ENCODE results near the gene MAN2A1. TPM values are rescaled to one million over a fixed set of nuclear protein-coding genes. Genes with fewer than 3 reads are reported as not detected.

Gene MAN2A1
- total and polyA plus RNA-seq, 2 experiments from 2014 or later: 32.5 to 129 TPM

DNA sequence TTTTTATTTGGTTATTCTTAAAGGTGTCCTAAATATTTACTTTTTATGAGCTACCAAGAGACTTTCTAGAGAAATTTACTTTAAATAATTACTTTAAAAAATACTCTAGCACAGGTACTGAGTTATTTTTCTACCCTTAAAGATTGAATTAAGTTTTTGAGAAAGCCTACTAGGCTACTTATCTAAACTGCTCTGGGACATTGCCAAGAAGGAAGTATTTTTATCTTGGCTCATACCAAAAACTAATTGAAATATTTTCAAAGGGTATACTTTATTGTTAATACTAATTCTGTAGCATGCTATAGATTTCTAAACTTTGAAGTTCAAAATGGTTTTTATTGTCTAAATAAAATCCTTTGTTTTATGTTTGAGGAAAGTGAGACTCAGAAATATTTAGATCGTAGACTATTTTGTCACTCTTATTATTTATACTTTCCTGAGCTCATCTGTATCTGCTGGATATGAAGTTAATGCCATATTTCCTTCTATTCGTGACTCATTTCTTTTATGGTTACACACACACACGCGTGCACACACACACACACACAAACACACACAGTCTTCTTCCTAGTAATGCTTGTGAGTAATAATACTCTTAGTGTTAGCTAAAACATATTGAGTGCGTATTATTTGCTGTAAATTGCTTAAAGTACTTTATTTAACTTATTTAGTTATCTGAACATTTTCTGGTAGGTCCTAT is 89.5 kb downstream of the MAN2A1 start:
- no peak overlapping the region for H3K4me3 ChIP-seq
- H3K4me1 ChIP-seq (ENCODE audit: insufficient read depth): no peaks in the 10 kb centered on the region
- no peak overlapping the region for H3K4me3 Mint-ChIP-seq
- H3K27me3 Mint-ChIP-seq (ENCODE audit: insufficient read depth, low read depth, poor library complexity): no peaks in the 10 kb centered on the region
- no peaks in the 10 kb centered on the region for H3K9me2 ChIP-seq (ENCODE audit: insufficient read depth)
- no peak overlapping the region for H2AFZ ChIP-seq
- H3K79me2 ChIP-seq (replicated peaks; ENCODE audit: insufficient read depth): peaks cover 13% of the 10 kb centered on the region
- H3K27ac ChIP-seq (ENCODE audit: low read depth): no peak overlapping the region
- H3K36me3 Mint-ChIP-seq (ENCODE audit: low read depth): peaks cover 12% of the 10 kb centered on the region; the same call in 2 of the 3 replicates
- no peaks in the 10 kb centered on the region for H3F3A ChIP-seq (replicated peaks; ENCODE audit: low read depth)
- no peaks in the 10 kb centered on the region for H3K4me1 Mint-ChIP-seq
- 0 out of 2 replicates have a peak, but pooled peaks cover 6% of the 10 kb centered on the region for H3K36me3 ChIP-seq (ENCODE audit: insufficient read depth)
- ATAC-seq: no peak
- H3K27me3 ChIP-seq (ENCODE audit: insufficient read depth): no peaks in the 10 kb centered on the region
- no peaks in the 10 kb centered on the region; the same call in 1 of the 2 replicates for H4K20me1 ChIP-seq (replicated peaks; ENCODE audit: insufficient read depth)
- no peak overlapping the region for H3K4me2 ChIP-seq
- TF ChIP-seq REST (IDR thresholded peaks at IDR 0.05; ENCODE audit: unreplicated experiment) (no peak), CTCF (conservative IDR thresholded peaks at IDR 0.05; ENCODE audit: low read depth in 2 of 2) (no peak), STAT1 (IDR thresholded peaks at IDR 0.05; ENCODE audit: unreplicated experiment) (no peak), CREB1 (CRISPR knock-in tag; IDR thresholded peaks at IDR 0.05; ENCODE audit: low read depth) (no peak)
- TF ChIP-seq, protein P1, sequence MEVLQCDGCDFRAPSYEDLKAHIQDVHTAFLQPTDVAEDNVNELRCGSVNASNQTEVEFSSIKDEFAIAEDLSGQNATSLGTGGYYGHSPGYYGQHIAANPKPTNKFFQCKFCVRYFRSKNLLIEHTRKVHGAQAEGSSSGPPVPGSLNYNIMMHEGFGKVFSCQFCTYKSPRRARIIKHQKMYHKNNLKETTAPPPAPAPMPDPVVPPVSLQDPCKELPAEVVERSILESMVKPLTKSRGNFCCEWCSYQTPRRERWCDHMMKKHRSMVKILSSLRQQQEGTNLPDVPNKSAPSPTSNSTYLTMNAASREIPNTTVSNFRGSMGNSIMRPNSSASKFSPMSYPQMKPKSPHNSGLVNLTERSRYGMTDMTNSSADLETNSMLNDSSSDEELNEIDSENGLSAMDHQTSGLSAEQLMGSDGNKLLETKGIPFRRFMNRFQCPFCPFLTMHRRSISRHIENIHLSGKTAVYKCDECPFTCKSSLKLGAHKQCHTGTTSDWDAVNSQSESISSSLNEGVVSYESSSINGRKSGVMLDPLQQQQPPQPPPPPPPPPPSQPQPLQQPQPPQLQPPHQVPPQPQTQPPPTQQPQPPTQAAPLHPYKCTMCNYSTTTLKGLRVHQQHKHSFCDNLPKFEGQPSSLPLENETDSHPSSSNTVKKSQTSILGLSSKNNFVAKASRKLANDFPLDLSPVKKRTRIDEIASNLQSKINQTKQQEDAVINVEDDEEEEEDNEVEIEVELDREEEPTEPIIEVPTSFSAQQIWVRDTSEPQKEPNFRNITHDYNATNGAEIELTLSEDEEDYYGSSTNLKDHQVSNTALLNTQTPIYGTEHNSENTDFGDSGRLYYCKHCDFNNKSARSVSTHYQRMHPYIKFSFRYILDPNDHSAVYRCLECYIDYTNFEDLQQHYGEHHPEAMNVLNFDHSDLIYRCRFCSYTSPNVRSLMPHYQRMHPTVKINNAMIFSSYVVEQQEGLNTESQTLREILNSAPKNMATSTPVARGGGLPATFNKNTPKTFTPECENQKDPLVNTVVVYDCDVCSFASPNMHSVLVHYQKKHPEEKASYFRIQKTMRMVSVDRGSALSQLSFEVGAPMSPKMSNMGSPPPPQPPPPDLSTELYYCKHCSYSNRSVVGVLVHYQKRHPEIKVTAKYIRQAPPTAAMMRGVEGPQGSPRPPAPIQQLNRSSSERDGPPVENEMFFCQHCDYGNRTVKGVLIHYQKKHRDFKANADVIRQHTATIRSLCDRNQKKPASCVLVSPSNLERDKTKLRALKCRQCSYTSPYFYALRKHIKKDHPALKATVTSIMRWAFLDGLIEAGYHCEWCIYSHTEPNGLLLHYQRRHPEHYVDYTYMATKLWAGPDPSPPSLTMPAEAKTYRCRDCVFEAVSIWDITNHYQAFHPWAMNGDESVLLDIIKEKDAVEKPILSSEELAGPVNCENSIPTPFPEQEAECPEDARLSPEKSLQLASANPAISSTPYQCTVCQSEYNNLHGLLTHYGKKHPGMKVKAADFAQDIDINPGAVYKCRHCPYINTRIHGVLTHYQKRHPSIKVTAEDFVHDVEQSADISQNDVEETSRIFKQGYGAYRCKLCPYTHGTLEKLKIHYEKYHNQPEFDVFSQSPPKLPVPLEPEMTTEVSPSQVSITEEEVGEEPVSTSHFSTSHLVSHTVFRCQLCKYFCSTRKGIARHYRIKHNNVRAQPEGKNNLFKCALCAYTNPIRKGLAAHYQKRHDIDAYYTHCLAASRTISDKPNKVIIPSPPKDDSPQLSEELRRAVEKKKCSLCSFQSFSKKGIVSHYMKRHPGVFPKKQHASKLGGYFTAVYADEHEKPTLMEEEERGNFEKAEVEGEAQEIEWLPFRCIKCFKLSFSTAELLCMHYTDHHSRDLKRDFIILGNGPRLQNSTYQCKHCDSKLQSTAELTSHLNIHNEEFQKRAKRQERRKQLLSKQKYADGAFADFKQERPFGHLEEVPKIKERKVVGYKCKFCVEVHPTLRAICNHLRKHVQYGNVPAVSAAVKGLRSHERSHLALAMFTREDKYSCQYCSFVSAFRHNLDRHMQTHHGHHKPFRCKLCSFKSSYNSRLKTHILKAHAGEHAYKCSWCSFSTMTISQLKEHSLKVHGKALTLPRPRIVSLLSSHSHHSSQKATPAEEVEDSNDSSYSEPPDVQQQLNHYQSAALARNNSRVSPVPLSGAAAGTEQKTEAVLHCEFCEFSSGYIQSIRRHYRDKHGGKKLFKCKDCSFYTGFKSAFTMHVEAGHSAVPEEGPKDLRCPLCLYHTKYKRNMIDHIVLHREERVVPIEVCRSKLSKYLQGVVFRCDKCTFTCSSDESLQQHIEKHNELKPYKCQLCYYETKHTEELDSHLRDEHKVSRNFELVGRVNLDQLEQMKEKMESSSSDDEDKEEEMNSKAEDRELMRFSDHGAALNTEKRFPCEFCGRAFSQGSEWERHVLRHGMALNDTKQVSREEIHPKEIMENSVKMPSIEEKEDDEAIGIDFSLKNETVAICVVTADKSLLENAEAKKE (CRISPR knock-in tag; IDR thresholded peaks at IDR 0.05): no peak
- no peak overlapping the region for H3K27ac Mint-ChIP-seq
- DNase-seq (ENCODE audit: low spot score): no peak
- no peaks in the 10 kb centered on the region for H3K9me3 Mint-ChIP-seq
